Lung (tissue), 12 donors: Measurements from ENCODE around the gene ATP13A2. TPM values are rescaled to one million over a fixed set of nuclear protein-coding genes. Genes with fewer than 3 reads are reported as not detected.
A peak's percentile ranks its signal among the peaks of the same experiment; 100 is the strongest.

Experiments
- ATAC-seq: fragments of 200-7000 bp; cut with Tn5 transposase; one replicate; pipeline ENCODE4 v1.9.1; 2020; ENCODE audit warnings: moderate number of reproducible peaks; ENCODE audit not compliant: insufficient read depth, low FRiP score
- DNase-seq, 3 donors: peaks; one replicate each; pipeline ENCODE4 v3.0.0-alpha.2; 2013 to 2017
- H3K27ac ChIP-seq, 2 donors: one replicate each; pipeline ENCODE4 v1.5.1; 2013; ENCODE audit warnings: mild to moderate bottlenecking in 2 of 2, moderate library complexity in 2 of 2, control low read depth in 1 of 2, inconsistent platforms in 1 of 2, low read depth in 1 of 2, low read length in 1 of 2
- H3K27me3 ChIP-seq, 3 donors: one replicate each; pipeline ENCODE4 v1.5.1; 2013; ENCODE audit warnings: low read length in 2 of 3; ENCODE audit not compliant: control insufficient read depth in 3 of 3, insufficient read depth in 3 of 3
- H3K36me3 ChIP-seq, 4 donors: one replicate each; pipeline ENCODE4 v1.5.1; 2013; ENCODE audit warnings: low read length in 4 of 4, mild to moderate bottlenecking in 1 of 4, moderate library complexity in 1 of 4; ENCODE audit not compliant: control insufficient read depth in 4 of 4, insufficient read depth in 4 of 4
- H3K4me1 ChIP-seq, 5 donors: one replicate each; pipeline ENCODE4 v1.5.1; 2013; ENCODE audit warnings: low read length in 5 of 5, mild to moderate bottlenecking in 2 of 5, moderate library complexity in 1 of 5; ENCODE audit not compliant: control insufficient read depth in 5 of 5, insufficient read depth in 5 of 5
- H3K4me3 ChIP-seq: one replicate; pipeline ENCODE4 v1.5.1; 2013; ENCODE audit warnings: mild to moderate bottlenecking, control low read depth, moderate library complexity
- H3K9ac ChIP-seq, 2 donors: one replicate each; pipeline ENCODE4 v1.5.1; 2013; ENCODE audit warnings: low read length in 2 of 2, control low read depth in 1 of 2; ENCODE audit not compliant: insufficient read depth in 1 of 2
- H3K9me3 ChIP-seq, 4 donors: one replicate each; pipeline ENCODE4 v1.5.1; 2013; ENCODE audit warnings: low read length in 3 of 4, mild to moderate bottlenecking in 1 of 4, moderate library complexity in 1 of 4; ENCODE audit not compliant: control insufficient read depth in 4 of 4, insufficient read depth in 3 of 4
- WGBS, 2 donors: extraction: QIAGEN DNeasy Blood & Tissue Kit; methylation state at CpG; one replicate each; pipeline ENCODE4 v1.1.7; 2013; 5-methylcytosine and 5-hydroxymethylcytosine counted together
- polyA plus RNA-seq, 2 donors: library from polyadenylated mRNA; stranded (reverse); fragments of 200-250 nt; gene quantifications; one replicate each; pipeline ENCODE4 v1.2.1, GENCODE V29; 2013
- total RNA-seq, 2 donors: library from RNA; depleted of rRNA in 1 of 2; stranded (reverse); fragments of >200 nt in 1 of 2; gene quantifications; one replicate each; pipeline ENCODE4 v1.2.1, GENCODE V29; 2014 to 2021
- TF ChIP-seq, protein P1 (sequence below): IDR thresholded peaks from 2 replicates; pipeline ENCODE4 v1.5.1; 2012; ENCODE audit warnings: mild to moderate bottlenecking; ENCODE audit errors: control extremely low read depth, extremely low read depth
- donor health status: control.
- donor health status: control.
- donor health status: Bipolar disorder and iron deficiency.
- donor health status: healthy.
- donor health status: DM: yes; HTN: yes; CAD: no.

Gene ATP13A2
- total and polyA plus RNA-seq, 4 donors, result 20.2 to 50.6 (median 33.3) TPM

- no peak overlapping the region for H3K9ac ChIP-seq
- no peaks in the 10 kb centered on the region for H3K27me3 ChIP-seq
- peaks cover 0 to 28% (median 7%) of the 10 kb centered on the region in 4 donors for H3K36me3 ChIP-seq
- ATAC-seq (no peak), DNase-seq (no peak)
- no peaks in the 10 kb centered on the region for H3K9me3 ChIP-seq
- H3K4me3 ChIP-seq, result no peak overlapping the region
- TF ChIP-seq, protein P1, sequence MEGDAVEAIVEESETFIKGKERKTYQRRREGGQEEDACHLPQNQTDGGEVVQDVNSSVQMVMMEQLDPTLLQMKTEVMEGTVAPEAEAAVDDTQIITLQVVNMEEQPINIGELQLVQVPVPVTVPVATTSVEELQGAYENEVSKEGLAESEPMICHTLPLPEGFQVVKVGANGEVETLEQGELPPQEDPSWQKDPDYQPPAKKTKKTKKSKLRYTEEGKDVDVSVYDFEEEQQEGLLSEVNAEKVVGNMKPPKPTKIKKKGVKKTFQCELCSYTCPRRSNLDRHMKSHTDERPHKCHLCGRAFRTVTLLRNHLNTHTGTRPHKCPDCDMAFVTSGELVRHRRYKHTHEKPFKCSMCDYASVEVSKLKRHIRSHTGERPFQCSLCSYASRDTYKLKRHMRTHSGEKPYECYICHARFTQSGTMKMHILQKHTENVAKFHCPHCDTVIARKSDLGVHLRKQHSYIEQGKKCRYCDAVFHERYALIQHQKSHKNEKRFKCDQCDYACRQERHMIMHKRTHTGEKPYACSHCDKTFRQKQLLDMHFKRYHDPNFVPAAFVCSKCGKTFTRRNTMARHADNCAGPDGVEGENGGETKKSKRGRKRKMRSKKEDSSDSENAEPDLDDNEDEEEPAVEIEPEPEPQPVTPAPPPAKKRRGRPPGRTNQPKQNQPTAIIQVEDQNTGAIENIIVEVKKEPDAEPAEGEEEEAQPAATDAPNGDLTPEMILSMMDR, result no peak
- 93 to 98% methylated on average over 4 of the region's 4 CpGs for WGBS, 2 donors
- peak overlapping the region in 1 of 2 donors; percentile 23 for H3K27ac ChIP-seq
- H3K4me1 ChIP-seq, result peaks cover 0 to 29% (median 3%) of the 10 kb centered on the region in 5 donors
Observed at GRCh38 chr1:16983649-16984048, 28.1 kb downstream of the ATP13A2 start.

DNA sequence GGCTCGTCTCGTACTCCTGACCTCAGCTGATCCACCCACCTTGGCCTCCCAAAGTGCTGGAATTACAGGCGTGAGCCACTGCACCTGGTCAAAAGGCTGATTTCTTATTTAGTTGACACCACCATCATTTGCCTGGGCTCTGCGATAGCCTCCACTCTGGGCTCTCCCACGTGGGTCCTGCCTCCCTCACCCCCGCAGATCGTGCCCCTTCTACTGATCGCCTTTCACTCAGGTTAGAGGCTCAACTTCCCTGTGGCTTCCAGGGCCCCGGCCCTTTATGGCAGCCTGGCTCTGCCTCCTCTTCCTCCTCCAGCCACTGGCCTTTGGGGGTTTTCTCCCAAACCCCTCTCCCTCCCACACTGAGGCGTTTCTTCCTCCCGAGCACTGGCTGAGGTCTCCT is 28.8 kb downstream of the ATP13A2 start:
- DNase-seq (no peak), ATAC-seq (no peak)
- H3K4me1 ChIP-seq, result peaks cover 0 to 37% (median 9%) of the 10 kb centered on the region in 5 donors
- TF ChIP-seq, protein P1, result no peak
- no peaks in the 10 kb centered on the region for H3K27me3 ChIP-seq
- no peak overlapping the region for H3K9ac ChIP-seq
- 74 to 84% methylated on average over 11 of the region's 11 CpGs for WGBS, 2 donors
- H3K36me3 ChIP-seq, result peaks cover 0 to 24% (median 4%) of the 10 kb centered on the region in 4 donors
- H3K4me3 ChIP-seq, result no peak overlapping the region
- H3K9me3 ChIP-seq, result no peaks in the 10 kb centered on the region
- no peak overlapping the region for H3K27ac ChIP-seq

DNA sequence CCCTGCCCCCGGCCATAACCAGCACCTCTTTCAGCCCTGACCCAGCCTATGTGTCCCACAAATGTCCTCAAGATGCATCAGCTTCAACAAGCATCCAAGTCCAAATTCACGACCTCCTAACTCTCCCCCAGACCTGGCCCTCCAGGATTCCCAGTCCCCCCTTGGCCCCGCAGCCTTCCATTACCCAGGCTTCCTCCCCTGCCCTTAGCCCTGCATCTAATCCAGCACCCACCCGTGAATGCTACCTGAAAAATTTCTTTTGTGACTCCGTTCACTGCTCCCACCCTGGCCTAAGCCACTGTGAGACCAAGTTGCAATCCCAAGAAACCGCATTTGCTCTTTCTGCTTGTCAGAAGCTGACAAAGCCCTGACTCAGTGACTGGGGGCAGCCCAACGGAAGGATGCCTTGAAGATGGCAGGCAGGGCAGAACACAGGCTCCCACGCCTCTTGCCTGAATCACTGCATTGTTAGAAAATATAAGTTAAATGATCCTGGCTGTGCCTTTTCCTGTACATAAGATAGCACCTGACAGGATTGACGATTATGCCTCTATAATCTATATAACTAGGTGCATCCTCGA is 30.4 kb downstream of the ATP13A2 start:
- no peak for DNase-seq
- H3K9ac ChIP-seq, result no peak overlapping the region
- WGBS, 2 donors, result 90 to 92% methylated on average over 10 of the region's 10 CpGs

More for the DNA sequence above, 30.4 kb downstream of the ATP13A2 start:
- Histone ChIP-seq H3K4me3 (no peak overlapping the region), H3K27me3 (no peaks in the 10 kb centered on the region), H3K36me3 (peaks cover 0 to 9% (median 3%) of the 10 kb centered on the region in 4 donors), H3K9me3 (no peaks in the 10 kb centered on the region), H3K27ac (no peak overlapping the region), H3K4me1 (peaks cover 0 to 39% (median 11%) of the 10 kb centered on the region in 5 donors)
- TF ChIP-seq, protein P1, result no peak
- ATAC-seq, result no peak
